GM19467 (cell line): ENCODE measurements around the gene MAPK13.
"Not testable (repeated sequence)": the region's sequence is repeated elsewhere in the genome, so short reads cannot be mapped to it uniquely, and the experiment has no call there.

ENCODE experiments used
- ATAC-seq: cut with Tn5 transposase; IDR thresholded peaks from one replicate; pipeline ENCODE4 v1.9.1; 2021; ENCODE audit warnings: mild to moderate bottlenecking, moderate library complexity; ENCODE audit not compliant: unreplicated experiment

The MAPK13 gene

GRCh38 chr6:36114798-36115408, 15.4 kb upstream of the MAPK13 start:
- ATAC-seq = no peak

- no peak for ATAC-seq
These were observed 14.9 kb upstream of the MAPK13 start for GRCh38 chr6:36115412-36115811.

- ATAC-seq = no peak
These were observed 14.0 kb upstream of the MAPK13 start for GRCh38 chr6:36116066-36116864.

GRCh38 chr6:36116943-36117342, 13.4 kb upstream of the MAPK13 start:
- ATAC-seq = no peak

GRCh38 chr6:36117658-36118549, 12.4 kb upstream of the MAPK13 start:
- ATAC-seq = no peak

- ATAC-seq = no peak
These were observed 11.7 kb upstream of the MAPK13 start for GRCh38 chr6:36118550-36119107.

GRCh38 chr6:36119209-36119608, 11.1 kb upstream of the MAPK13 start:
- ATAC-seq = no peak

GRCh38 chr6:36120018-36120417, 10.3 kb upstream of the MAPK13 start:
- ATAC-seq = no peak

GRCh38 chr6:36120539-36120938, 9.8 kb upstream of the MAPK13 start:
- no peak for ATAC-seq

GRCh38 chr6:36120979-36121786, 9.1 kb upstream of the MAPK13 start:
- no peak for ATAC-seq

- no peak for ATAC-seq
These were observed 8.4 kb upstream of the MAPK13 start for GRCh38 chr6:36121787-36122494.

GRCh38 chr6:36122495-36123269, 7.6 kb upstream of the MAPK13 start:
- no peak for ATAC-seq

- peak; percentile 59 for ATAC-seq
These were observed 6.8 kb upstream of the MAPK13 start for GRCh38 chr6:36123270-36124139.

GRCh38 chr6:36124346-36124745, 6.0 kb upstream of the MAPK13 start:
- not testable (repeated sequence) for ATAC-seq

- no peak for ATAC-seq
These were observed 5.4 kb upstream of the MAPK13 start for GRCh38 chr6:36124881-36125280.

GRCh38 chr6:36125575-36125974, 4.7 kb upstream of the MAPK13 start:
- no peak for ATAC-seq

- ATAC-seq = no peak
These were observed 4.2 kb upstream of the MAPK13 start for GRCh38 chr6:36126121-36126520.
